Gastrocnemius medialis (tissue), 4 donors: ENCODE results near the gene GDF7. TPM values are rescaled to one million over a fixed set of nuclear protein-coding genes. Genes with fewer than 3 reads are reported as not detected.

ENCODE experiments used
- ATAC-seq, 2 donors: fragments of 150-250 bp; one replicate each; pipeline ENCODE4 v1.9.1; 2016
- DNase-seq, 2 donors: peaks; one replicate each; pipeline ENCODE4 v3.0.0-alpha.2; 2019
- H3K27ac ChIP-seq, 4 donors: fragments of 200-600 bp; sonication (generic); 1 replicate in 1 of 4; 2 replicates in 3 of 4; pipeline ENCODE4 v1.5.1; 2016 to 2018; ENCODE audit warnings: mild to moderate bottlenecking in 2 of 4, moderate library complexity in 1 of 4
- H3K27me3 ChIP-seq, 3 donors: fragments of 200-600 bp; sonication (generic) in 2 of 3; 1 replicate in 1 of 3; 2 replicates in 2 of 3; pipeline versions ENCODE4 v1.5.1 to v1.6.0; 2016 to 2019; ENCODE audit warnings: mild to moderate bottlenecking in 1 of 3, moderate library complexity in 1 of 3
- H3K36me3 ChIP-seq, 2 donors: fragments of 200-600 bp; sonication (generic) in 1 of 2; one replicate each; pipeline ENCODE4 v1.5.1; 2017 to 2018
- H3K4me1 ChIP-seq, 2 donors: fragments of 200-600 bp; sonication (generic) in 1 of 2; one replicate each; pipeline ENCODE4 v1.5.1; 2016 to 2017; ENCODE audit warnings: mild to moderate bottlenecking in 2 of 2
- H3K4me3 ChIP-seq, 4 donors: fragments of 200-600 bp; sonication (generic) in 3 of 4; 1 replicate in 1 of 4; 2 replicates in 3 of 4; pipeline ENCODE4 v1.5.1; 2016 to 2019; ENCODE audit warnings: mild to moderate bottlenecking in 2 of 4
- H3K9me3 ChIP-seq, 3 donors: fragments of 200-600 bp; sonication (generic) in 2 of 3; 1 replicate in 1 of 3; 2 replicates in 2 of 3; pipeline ENCODE4 v1.5.1; 2016 to 2019
- CTCF ChIP-seq, 5 experiments: fragments of 450-650 bp in 3 of 5; fragments of 200-600 bp in 2 of 5; sonication (generic) in 2 of 5; IDR thresholded peaks in 4 of 5; conservative IDR thresholded peaks in 1 of 5; 1 replicate in 4 of 5; 2 replicates in 1 of 5; pipeline ENCODE4 v1.5.1; 2016 to 2019; ENCODE audit warnings: antibody characterized with exemption in 5 of 5, mild to moderate bottlenecking in 3 of 5, moderate library complexity in 3 of 5
- POLR2A ChIP-seq, 2 donors: fragments of 450-650 bp; IDR thresholded peaks; one replicate each; pipeline ENCODE4 v1.6.1; 2017; ENCODE audit warnings: antibody characterized with exemption in 2 of 2, mild to moderate bottlenecking in 2 of 2, moderate library complexity in 2 of 2
- in situ Hi-C, 4 donors: fragments of 200-750 bp; cut with MboI; loops; one replicate each; pipeline versions ENCODE4 v1.15.0 to v1.8.0; 2017; ENCODE audit warnings: low sequenced_read_pairs in 4 of 4
- intact Hi-C: fragments of 100-400 bp; cut with DNase I; formaldehyde crosslinking; loops from one replicate; pipeline ENCODE4 v1.15.1; 2023; ENCODE audit warnings: low total_unique reads
- total RNA-seq, 4 donors: library from RNA; depleted of rRNA; stranded (reverse); fragments of >200 nt; gene quantifications; one replicate each; pipeline versions ENCODE4 v1.1.0 to v1.2.3, GENCODE V29; 2016

GDF7 gene
- total RNA-seq, 4 donors from 2014 or later = 0.02 to 0.10 (median 0.07) TPM; not detected in 1

- Histone ChIP-seq H3K9me3 (no peaks in the 10 kb centered on the region), H3K27me3 (no peaks in the 10 kb centered on the region), H3K36me3 (peaks cover 0 to 20% of the 10 kb centered on the region in 2 donors), H3K4me3 (no peak overlapping the region), H3K4me1 (peaks cover 12 to 24% of the 10 kb centered on the region in 2 donors), H3K27ac (no peak overlapping the region)
- ATAC-seq = no peak
- TF ChIP-seq POLR2A (IDR thresholded peaks at IDR 0.05) (no peak), CTCF (IDR thresholded peaks at IDR 0.05 in 4 of 5, conservative IDR thresholded peaks at IDR 0.05 in 1 of 5) (no peak)
- DNase-seq = no peak
- intact Hi-C loops = no loop called here
- in situ Hi-C loops = loop anchor here in 2 of 4 donors (10.0 to 25.0 kb wide), 2 partner anchors 291 to 583 kb away; partner anchors contain the start of genes LAPTM4A (in 1 of the 2) and PUM2 (in 1 of the 2)
These were observed 21.2 kb upstream of the GDF7 start for GRCh38 chr2:20645761-20646160.

GRCh38 chr2:20646446-20646845 lies 20.5 kb upstream of the GDF7 start:
- no peak for TF ChIP-seq POLR2A (IDR thresholded peaks at IDR 0.05)
- TF ChIP-seq CTCF (IDR thresholded peaks at IDR 0.05 in 4 of 5, conservative IDR thresholded peaks at IDR 0.05 in 1 of 5) = no peak
- DNase-seq (no peak), ATAC-seq (no peak)
- Histone ChIP-seq H3K27ac (no peak overlapping the region), H3K27me3 (no peaks in the 10 kb centered on the region), H3K36me3 (peaks cover 0 to 20% of the 10 kb centered on the region in 2 donors), H3K4me1 (peaks cover 14 to 20% of the 10 kb centered on the region in 2 donors), H3K4me3 (no peak overlapping the region), H3K9me3 (no peaks in the 10 kb centered on the region)
- intact Hi-C loops (no loop called here), in situ Hi-C loops (loop anchor here in 2 of 4 donors (10.0 to 25.0 kb wide), 2 partner anchors 292 to 584 kb away; partner anchors contain the start of genes LAPTM4A (in 1 of the 2) and PUM2 (in 1 of the 2))

- TF ChIP-seq CTCF (IDR thresholded peaks at IDR 0.05 in 4 of 5, conservative IDR thresholded peaks at IDR 0.05 in 1 of 5) (no peak), POLR2A (IDR thresholded peaks at IDR 0.05) (no peak)
- Histone ChIP-seq H3K4me3 (no peak overlapping the region), H3K27ac (no peak overlapping the region), H3K27me3 (no peaks in the 10 kb centered on the region), H3K36me3 (peaks cover 0 to 20% of the 10 kb centered on the region in 2 donors), H3K9me3 (no peaks in the 10 kb centered on the region), H3K4me1 (peaks cover 16 to 18% of the 10 kb centered on the region in 2 donors)
- DNase-seq = no peak
- in situ Hi-C loops (loop anchor here in 2 of 4 donors (10.0 to 25.0 kb wide), 2 partner anchors 292 to 585 kb away; partner anchors contain the start of genes LAPTM4A (in 1 of the 2) and PUM2 (in 1 of the 2)), intact Hi-C loops (no loop called here)
- no peak for ATAC-seq
These were observed 19.7 kb upstream of the GDF7 start for GRCh38 chr2:20647211-20647610.

- no peak overlapping the region for H3K4me3 ChIP-seq
- intact Hi-C loops (no loop called here), in situ Hi-C loops (loop anchor here in 2 of 4 donors (10.0 to 25.0 kb wide), 2 partner anchors 293 to 585 kb away; partner anchors contain the start of genes LAPTM4A (in 1 of the 2) and PUM2 (in 1 of the 2))
- H3K27me3 ChIP-seq = no peaks in the 10 kb centered on the region
- peaks cover 0 to 20% of the 10 kb centered on the region in 2 donors for H3K36me3 ChIP-seq
- ATAC-seq (no peak), DNase-seq (no peak)
- TF ChIP-seq POLR2A (IDR thresholded peaks at IDR 0.05) (no peak), CTCF (IDR thresholded peaks at IDR 0.05 in 4 of 5, conservative IDR thresholded peaks at IDR 0.05 in 1 of 5) (no peak)
- no peak overlapping the region for H3K27ac ChIP-seq
- no peaks in the 10 kb centered on the region for H3K9me3 ChIP-seq
- H3K4me1 ChIP-seq = peaks cover 15 to 18% of the 10 kb centered on the region in 2 donors
These were observed 19.2 kb upstream of the GDF7 start for GRCh38 chr2:20647738-20648137.
